DMS 273 (cell line): ENCODE measurements around the gene NUP214.

Source experiments
- DNase-seq: peaks from one replicate; lab custom pipeline; 2025; ENCODE audit not compliant: unreplicated experiment; lab: John Stamatoyannopoulos, UW

Gene NUP214

DNA sequence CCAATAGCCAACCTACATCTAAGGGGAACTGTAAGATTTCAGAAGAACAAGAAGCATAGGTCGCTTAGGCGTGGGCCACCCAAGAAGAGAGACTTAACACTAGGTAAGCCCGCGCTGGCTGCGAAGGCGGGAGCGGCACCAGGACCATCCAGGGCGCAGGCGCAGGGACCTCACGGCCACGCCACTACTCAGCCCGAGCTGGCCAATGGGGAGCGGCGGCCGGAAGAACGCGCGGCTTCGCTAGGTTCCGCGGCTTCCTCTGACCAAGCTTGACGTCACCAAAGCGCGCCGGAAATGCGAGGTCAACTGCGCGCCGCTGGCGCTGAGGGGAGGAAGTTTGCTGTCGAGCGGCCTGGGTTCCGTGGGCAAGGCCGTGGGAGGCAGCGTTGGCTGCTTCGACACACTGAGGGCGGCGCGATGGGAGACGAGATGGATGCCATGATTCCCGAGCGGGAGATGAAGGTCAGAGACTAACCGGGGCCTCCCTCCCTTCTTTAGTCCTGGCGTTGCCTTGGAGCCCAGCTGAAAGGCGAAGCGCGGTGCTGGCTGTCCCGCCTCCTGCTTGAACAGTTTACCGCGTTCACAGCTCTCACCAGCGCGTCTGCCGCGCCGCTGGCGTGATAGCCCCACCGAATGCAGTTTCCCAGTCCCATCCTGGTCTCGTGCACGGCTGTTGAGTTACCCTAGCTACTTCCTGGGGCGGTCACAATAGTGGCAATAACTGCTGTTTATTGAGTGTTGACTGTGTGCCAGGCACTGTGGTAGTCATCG lies at the start of gene NUP214:
Gene NUP214 (plus strand): TSS at position 299 of the 771 bp plus-strand sequence. CDS start 119 bp downstream, at position 418.
- DNase-seq = peak; percentile 99

DNA sequence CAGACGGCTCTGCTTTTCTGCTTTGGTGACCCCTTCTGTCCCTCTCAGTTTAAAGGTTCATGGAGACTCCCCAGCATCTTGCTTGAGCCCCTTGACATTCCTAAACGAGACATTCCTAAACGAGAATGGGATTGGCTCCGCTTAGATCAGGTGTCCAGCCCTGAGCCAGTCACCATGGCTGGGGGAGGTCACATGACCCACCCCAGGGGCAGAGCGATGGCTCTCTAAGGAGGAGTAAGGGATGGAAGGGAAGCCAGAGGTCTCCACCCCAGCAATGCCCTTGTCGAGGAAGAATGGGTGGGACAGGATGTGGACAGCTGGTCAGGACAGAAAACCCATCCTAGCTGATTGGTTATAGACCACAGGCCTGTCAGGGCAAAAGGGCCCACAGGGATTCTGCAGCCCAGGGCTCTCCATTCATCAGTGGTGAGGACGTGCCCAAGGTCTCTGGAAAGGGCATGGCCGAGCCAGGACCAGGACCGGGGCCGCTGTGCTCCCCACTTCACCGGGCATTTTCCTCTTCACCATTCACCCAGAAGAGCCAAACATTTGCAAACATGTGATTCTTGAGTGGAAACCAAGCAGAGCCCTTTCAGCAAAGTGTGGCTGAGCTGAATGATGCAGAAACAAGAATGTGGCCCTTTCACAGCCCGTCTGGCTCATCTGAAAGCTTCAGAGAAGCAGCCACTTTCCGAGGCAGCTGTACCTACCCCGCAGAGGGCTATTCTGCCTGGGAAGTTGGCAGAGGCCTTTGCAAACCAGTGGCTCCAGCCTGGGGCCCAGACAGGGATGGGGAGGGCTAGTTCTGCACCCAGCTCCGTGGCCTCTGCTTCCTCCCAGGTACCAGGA lies 48.8 kb upstream of the NUP214 start:
- no peak for DNase-seq

GRCh38 chr9:131078427-131079366 lies 46.7 kb upstream of the NUP214 start:
- no peak for DNase-seq

- no peak for DNase-seq
Measured at GRCh38 chr9:131080589-131080988, 44.8 kb upstream of the NUP214 start.

- no peak for DNase-seq
Measured at GRCh38 chr9:131081868-131082267, 43.5 kb upstream of the NUP214 start.

GRCh38 chr9:131082774-131083512 lies 42.4 kb upstream of the NUP214 start:
- no peak for DNase-seq

DNA sequence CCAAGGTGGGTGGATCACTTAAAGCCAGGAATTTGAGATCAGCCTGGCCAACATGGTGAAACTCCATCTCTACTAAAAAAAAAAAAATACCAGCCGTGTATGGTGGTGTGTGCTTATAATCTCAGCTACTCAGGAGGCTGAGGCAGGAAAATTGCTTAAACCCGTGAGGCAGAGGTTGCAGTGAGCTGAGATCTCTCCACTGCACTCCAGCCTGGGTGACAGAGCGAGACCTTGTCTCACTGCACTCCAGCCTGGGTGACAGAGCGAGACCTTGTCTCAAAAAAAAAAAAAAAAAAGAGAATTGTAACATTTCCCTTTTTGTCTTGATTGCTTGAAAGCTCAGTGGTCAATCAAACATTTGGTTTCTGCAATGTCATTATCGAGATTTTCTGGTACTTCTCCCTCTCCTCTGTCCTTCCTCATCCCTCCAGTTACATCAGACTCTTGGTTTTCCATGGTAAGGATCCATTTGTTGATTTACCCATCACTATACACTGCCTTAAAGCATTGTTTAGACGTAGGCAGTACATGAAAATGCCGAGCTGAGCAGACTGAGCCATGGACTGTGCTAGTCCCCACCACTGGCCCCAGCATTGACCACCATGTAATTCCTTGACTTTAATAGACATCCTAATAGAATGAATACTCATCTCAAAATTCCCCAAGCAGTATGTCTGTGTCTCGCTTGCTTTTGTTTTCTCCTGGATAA lies 40.6 kb upstream of the NUP214 start:
- no peak for DNase-seq

GRCh38 chr9:131085370-131086122 lies 39.8 kb upstream of the NUP214 start:
- no peak for DNase-seq

DNA sequence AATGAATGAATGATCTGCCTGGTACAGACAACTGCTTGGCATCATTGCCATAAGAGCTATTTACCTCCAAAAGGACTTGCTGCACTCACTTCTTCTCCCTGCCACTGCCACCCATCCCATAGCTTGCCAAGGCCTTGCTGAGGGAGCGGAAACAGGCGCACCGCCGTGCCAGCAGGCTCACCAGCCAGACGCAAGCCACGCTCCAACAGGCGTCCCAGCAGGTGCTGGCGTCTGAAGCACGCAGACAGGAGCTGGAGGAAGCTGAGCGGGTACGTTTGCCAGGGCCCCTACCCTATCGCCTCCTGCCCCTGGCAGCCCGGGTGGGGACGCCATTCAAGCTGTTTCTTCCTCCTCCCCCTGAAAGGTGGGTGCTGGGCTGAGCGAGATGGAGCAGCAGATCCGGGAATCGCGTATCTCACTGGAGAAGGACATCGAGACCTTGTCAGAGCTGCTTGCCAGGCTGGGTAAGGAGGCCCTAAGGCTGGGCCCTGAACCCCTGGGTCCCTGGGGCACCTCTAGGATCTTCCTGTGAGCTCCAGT lies 38.0 kb upstream of the NUP214 start:
- DNase-seq = no peak

- no peak for DNase-seq
Measured at GRCh38 chr9:131090025-131090787, 35.2 kb upstream of the NUP214 start.

- no peak for DNase-seq
Measured at GRCh38 chr9:131091352-131091992, 33.9 kb upstream of the NUP214 start.

DNA sequence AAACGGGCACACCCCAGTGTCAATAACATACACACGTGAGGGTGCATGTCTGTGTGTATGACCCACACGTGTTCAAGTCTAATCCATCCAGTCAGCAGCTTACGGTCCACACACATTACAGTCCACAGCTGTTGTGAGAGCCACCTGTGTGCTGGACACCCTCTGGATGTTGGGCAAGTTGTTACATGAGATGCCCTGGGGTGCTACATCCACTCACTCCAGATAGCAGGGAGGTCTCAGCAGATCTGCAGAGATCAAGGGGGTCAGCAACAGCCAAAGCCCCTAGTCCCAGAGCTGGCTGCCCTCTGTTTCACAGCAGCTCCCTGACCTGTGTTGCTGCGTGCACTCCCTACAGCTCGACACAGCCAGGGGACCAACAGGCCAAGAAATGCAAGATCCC lies 33.4 kb upstream of the NUP214 start:
- DNase-seq = no peak

GRCh38 chr9:131092548-131093440 lies 32.6 kb upstream of the NUP214 start:
- DNase-seq = no peak

GRCh38 chr9:131094015-131094414 lies 31.4 kb upstream of the NUP214 start:
- no peak for DNase-seq

GRCh38 chr9:131094622-131095021 lies 30.8 kb upstream of the NUP214 start:
- DNase-seq = peak; percentile 25

- no peak for DNase-seq
Measured at GRCh38 chr9:131095666-131096268, 29.6 kb upstream of the NUP214 start.
